Sigmoid colon (tissue), 4 donors: Measurements from ENCODE around the gene HNRNPL.

ENCODE experiments used
- EP300 ChIP-seq, 4 donors: sonication (generic); formaldehyde crosslinking; IDR thresholded peaks; one replicate each; pipeline ENCODE4 v1.6.1; 2017; ENCODE audit warnings: antibody characterized with exemption in 4 of 4
- POLR2A ChIP-seq, 2 donors: fragments of 450-650 bp; IDR thresholded peaks; one replicate each; pipeline ENCODE4 v1.6.1; 2016; ENCODE audit warnings: antibody characterized with exemption in 2 of 2, mild to moderate bottlenecking in 2 of 2, moderate library complexity in 2 of 2
- POLR2AphosphoS5 ChIP-seq, 4 donors: sonication (generic); formaldehyde crosslinking; IDR thresholded peaks; one replicate each; pipeline ENCODE4 v1.6.1; 2017; ENCODE audit warnings: antibody characterized with exemption in 4 of 4
- TF ChIP-seq, protein P1 (sequence below), 4 experiments: fragments of 450-650 bp in 3 of 4; fragments of 200-600 bp in 1 of 4; IDR thresholded peaks; one replicate each; pipeline ENCODE4 v1.5.1; 2016 to 2019; ENCODE audit warnings: antibody characterized with exemption in 4 of 4, mild to moderate bottlenecking in 3 of 4, moderate library complexity in 2 of 4

DNA sequence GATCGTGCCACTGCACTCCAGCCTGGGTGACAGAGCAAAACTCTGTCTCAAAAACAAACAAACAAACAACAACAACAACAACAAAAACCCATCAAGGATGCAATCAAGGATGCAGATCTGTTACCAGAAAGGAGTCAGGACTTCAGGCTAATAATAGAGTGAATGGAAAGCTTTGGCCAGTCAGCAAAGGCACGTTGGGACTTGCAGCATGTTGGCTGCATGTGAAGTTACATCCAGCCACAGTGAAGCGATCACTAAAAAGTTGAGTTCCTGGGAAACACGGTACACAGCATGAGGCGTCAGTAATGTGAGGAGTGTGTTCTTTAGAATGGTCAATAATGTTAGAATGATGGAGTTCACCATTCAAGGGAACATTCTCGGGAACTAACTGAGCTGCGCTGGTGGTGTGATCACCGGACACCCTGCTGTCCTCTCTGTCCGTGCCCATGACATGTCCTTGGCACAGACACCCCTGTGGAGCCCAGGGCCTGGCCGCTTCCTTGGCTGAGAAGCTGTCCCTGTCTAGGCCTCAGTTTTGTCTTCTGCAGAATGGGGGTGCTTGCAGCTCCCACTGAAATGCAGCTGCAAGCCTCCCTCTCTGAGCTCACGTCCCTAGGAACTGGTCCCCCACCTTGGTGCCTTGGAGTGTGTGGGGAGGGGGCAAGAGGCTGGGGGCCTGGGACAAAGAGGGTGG is 63.1 kb downstream of the HNRNPL start:
- TF ChIP-seq POLR2A (IDR thresholded peaks at IDR 0.05) (no peak), POLR2AphosphoS5 (IDR thresholded peaks at IDR 0.05) (no peak), EP300 (IDR thresholded peaks at IDR 0.05) (no peak)
- TF ChIP-seq, protein P1, sequence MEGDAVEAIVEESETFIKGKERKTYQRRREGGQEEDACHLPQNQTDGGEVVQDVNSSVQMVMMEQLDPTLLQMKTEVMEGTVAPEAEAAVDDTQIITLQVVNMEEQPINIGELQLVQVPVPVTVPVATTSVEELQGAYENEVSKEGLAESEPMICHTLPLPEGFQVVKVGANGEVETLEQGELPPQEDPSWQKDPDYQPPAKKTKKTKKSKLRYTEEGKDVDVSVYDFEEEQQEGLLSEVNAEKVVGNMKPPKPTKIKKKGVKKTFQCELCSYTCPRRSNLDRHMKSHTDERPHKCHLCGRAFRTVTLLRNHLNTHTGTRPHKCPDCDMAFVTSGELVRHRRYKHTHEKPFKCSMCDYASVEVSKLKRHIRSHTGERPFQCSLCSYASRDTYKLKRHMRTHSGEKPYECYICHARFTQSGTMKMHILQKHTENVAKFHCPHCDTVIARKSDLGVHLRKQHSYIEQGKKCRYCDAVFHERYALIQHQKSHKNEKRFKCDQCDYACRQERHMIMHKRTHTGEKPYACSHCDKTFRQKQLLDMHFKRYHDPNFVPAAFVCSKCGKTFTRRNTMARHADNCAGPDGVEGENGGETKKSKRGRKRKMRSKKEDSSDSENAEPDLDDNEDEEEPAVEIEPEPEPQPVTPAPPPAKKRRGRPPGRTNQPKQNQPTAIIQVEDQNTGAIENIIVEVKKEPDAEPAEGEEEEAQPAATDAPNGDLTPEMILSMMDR (IDR thresholded peaks at IDR 0.05), result no peak
